Sciatic nerve (tissue), 2 donors: ENCODE data around the gene FBXO10. TPM values are rescaled to one million over a fixed set of nuclear protein-coding genes. Genes with fewer than 3 reads are reported as not detected.

ENCODE experiments used
- ATAC-seq: fragments of 200-7000 bp; cut with Tn5 transposase; one replicate; pipeline ENCODE4 v1.9.1; 2020; ENCODE audit warnings: mild to moderate bottlenecking, moderate library complexity
- DNase-seq: peaks from one replicate; pipeline ENCODE4 v3.0.0-alpha.2; 2020; ENCODE audit warnings: low spot score
- intact Hi-C: fragments of 100-400 bp; cut with DNase I; formaldehyde crosslinking; loops from one replicate; pipeline ENCODE4 v1.14.2; 2022
- total RNA-seq: library from RNA; stranded (reverse); fragmentation: NEBNext Ultra II Directional; extraction: Animal tissue kit (Norgen Biotek cat#: 25700); gene quantifications from one replicate; pipeline ENCODE4 v1.2.1, GENCODE V29; 2021
- donor health status: DM: no; HTN: no; CAD: no.
- donor health status: DM: no; HTN: no; CAD: no.

The FBXO10 gene
- total RNA-seq, 1 donor from 2014 or later, result 8.0 TPM

DNA sequence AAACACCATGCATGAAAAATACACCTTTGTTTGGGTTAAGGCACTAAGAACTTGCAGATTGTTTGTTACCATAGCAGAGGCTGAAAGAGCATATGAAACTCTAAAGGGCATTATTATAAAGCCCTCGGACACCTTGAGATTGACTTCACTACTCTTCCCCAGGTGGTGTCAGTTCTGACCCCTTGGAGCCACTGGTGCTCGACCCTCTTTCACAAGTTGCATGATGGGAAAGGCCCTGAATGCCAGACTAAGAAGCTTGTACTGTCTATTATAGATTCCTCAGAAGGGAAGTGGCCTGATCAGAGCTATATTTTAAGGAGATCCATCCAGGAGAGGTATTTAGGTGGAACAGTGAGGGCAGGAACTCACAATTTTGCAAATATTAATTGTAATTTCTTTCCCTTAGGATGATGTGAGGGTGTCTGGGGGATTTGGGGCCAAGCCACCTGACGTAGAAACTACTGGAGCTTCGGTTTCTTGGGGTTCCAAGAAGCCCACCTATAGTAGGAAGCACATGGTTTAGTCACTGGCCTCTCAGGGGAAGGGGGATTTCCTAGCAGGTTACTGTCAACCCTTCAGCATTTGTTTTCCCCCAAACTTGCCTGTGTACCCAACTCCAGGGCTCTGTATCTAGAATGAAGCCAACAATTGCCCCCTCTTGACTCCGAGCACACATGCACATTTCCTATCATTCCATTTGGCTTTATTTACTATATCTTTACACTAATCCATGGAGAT lies 16.2 kb downstream of the FBXO10 start:
- no peak for DNase-seq
- ATAC-seq, result no peak
- intact Hi-C loops, result no loop called here

DNA sequence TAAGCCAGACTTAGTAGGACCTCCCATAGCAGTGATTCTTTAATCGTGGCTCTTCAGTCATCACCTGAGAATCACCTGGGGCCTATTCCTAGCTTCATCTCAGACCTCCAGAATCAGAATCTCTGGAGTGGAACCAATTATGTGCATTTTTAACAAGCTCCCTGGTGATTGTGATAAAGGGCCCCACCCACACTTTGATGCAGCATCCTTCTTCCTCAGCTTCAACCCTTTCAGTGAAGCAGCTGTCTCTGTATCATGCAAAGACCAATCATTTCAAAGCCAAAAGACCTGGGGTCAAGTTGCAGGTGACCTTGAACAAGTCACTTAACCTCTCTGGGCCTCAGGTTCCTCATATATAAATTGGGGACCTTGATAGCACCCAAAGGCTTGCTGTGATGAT lies 17.1 kb downstream of the FBXO10 start:
- no peak for DNase-seq
- ATAC-seq, result no peak
- intact Hi-C loops, result no loop called here

DNA sequence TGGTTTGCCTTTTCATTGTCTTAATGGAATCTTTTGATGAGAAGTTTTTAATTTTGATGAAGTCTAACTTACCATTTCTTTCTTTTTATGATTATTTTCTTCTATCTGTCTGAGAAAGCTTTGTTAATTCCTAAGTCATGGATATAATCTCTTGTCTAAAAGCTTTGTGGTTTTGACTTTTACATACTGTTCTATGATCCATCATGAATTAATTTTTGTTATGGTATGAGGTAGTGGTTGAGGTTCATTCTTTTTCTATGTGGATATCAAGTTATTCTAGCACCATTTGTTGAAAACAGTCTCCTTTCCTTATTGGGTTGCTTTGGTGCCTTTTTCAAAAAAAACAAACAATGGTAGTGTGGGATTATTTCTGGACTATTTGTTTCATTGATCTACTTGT lies 20.4 kb downstream of the FBXO10 start:
- intact Hi-C loops, result no loop called here
- ATAC-seq (no peak), DNase-seq (no peak)

DNA sequence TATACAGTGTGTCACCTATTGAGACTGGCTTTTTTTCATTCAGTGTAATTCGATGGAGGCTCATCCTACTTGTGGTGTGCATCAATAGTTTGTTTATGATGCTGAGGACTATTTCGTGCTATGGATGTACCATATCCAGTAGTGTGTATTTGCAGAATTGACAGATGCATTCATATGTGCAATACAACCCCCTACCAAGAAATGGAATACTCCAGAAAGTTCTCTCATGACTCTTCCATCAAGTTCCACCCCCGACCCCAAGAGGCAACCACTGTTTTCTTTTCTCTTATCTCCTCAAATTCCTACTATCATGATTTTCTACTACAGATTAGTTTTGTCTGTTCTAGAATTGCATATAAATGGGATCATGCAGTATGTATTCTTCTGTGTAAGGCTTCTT lies 21.9 kb downstream of the FBXO10 start:
- DNase-seq (no peak), ATAC-seq (no peak)
- intact Hi-C loops, result no loop called here

DNA sequence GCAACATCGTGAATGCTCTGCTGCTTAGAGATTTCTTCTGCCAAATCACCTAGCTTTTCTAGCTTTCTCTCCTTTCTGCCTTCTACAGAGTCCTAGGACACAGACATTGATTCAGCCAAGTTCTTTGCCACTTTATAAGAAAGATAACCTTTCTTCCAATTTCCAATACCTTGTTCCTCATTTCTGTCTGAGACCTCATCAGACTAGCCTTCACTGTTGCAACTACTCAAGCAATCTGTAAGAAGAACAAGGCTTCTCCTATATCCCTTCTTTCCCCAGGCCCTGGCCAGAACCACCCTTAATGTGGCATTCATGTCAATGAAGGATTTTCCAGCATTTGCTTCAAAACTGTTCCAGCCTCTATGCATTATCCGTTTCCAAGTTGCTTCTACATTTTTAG lies 24.3 kb downstream of the FBXO10 start:
- ATAC-seq (no peak), DNase-seq (no peak)
- intact Hi-C loops, result no loop called here

DNA sequence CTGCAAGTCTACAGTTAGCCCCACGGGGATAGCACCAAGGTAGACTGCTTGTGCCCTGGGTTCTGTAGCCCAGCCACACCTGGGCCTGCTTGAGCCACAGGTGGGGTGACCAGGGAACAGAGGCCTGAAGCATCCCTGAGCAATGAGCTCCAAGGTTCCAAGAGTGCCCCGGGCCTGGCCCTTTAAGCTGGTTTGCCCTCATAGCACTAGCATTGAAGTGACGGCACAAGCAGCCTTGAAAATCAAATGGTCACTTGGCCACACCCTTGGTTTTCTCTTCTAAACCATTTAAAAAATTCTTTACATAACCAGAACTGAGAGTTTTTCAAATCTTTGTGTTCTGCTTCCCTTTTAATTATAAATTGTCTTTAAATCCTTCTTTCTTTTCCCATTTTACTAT lies 24.7 kb downstream of the FBXO10 start:
- intact Hi-C loops, result no loop called here
- DNase-seq (no peak), ATAC-seq (no peak)

DNA sequence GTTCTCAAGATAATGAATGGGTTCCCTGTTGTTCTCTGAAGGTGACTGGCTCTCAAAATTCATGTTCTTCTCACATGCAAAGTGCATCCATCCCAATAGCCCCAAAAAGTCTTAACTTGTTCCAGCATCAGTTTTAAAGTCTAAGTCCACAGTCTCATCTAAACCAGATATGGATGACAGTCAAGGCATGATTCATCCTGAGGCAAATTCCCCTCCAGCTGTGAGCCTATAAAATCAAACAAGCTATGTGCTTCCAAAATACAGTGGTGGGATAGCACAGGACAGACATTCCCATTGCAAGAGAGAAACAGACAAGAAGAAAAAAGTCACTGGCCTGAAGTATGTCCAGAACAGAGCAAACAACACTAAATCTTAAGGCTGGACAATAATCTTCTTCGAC lies 25.4 kb downstream of the FBXO10 start:
- intact Hi-C loops, result no loop called here
- no peak for DNase-seq
- ATAC-seq, result no peak

DNA sequence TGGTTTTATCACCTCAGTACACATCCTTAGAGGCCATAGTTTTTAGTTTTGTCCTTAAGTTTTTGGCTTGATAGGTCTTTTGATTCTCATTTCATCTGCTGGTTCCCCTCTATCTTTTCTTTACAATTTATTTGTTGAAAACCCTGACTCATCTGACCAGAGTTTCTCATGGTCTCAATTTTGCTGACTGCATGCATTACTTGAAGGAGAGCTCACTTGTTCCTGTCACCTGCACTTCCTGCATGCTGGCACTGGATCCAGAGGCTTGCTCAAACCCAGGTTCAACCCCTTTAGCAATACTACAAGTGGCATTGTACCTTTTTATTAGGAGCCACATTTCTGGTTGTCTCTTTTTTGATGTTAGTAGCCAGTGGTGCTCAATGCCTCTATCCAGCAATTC lies 26.7 kb downstream of the FBXO10 start:
- ATAC-seq (no peak), DNase-seq (no peak)
- intact Hi-C loops, result no loop called here

DNA sequence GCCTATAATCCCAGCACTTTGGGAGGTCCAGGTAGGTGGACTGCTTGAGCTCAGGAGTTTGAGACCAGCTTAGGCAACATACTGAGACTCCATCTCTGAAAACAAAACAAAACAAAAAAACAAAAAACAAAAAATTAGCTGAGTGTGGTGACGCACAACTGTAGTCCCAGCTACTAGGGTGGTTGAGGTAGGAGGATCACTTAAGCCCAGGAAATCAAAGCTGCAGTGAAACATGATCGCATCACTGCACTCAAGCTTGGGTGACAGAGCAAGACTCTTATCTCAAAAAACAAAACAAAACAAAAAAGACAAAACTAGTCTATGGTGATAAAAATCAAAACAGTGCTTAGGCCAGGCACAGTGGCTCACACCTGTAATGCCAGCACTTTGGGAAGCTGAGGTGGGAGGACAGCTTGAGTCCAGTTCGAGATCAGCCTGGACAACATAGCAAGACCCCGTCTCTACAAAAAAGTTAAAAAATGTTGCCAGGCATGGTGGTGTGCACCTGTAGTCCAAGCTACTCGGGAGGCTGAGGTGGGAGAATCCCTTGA lies 28.8 kb downstream of the FBXO10 start:
- DNase-seq, result no peak
- intact Hi-C loops, result no loop called here
- ATAC-seq, result no peak

DNA sequence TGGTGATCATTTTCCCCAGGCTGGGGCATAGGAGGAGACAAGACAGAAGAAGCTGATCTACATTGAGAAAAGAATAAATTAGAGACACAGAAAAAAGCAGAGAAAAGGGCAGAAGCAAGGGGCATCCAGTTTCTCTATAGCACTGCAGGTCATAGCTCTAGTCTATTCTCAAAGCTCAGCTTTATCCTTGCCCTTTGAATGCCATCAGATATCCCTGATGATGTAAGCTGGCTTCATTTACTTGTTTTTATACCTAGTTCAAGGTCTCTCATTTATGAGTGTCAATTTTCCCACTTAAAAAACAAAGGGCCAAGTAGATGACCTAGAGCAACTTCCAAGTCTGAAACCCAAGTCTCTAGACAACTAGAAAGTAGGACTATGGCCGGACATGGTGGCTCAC lies 32.7 kb downstream of the FBXO10 start:
- ATAC-seq (no peak), DNase-seq (no peak)
- intact Hi-C loops, result no loop called here

DNA sequence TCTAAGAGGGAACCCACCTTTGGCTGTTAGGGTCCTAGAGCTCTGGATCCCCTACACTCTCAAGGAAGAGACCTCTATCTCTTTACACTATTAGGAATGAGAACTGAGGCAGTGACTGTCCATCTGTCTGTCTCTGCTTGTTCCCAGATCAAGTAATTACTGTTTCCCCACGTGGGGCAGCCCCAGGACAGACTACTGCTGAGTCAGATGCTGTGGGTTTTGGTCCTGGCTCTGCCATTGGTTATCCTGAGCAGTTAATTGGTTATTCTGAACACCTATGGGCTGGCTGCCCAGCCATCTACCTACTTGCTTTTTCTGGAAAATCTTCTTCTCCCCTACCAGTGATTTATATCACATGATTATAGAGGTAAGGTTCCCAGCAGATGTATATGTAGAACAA lies 33.3 kb downstream of the FBXO10 start:
- DNase-seq, result no peak
- intact Hi-C loops, result no loop called here
- ATAC-seq, result no peak

DNA sequence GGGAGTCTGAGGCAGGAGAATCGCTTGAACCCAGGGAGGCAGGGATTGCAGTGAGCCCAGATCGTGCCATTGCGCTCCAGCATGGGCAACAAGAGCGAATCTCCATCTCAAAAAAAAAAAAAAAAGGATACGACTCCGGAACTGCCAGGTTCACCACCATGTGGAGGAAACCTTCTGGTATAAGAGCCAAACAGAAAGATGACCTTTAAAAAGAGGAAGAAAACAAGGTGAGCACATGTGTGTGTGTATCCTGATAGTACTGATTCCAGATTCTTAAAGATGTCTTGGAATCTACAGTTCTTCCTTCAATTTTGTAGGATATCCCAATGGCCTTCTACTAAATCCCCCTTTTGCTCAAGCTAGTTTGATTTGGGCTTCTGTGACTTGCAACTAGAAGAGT lies 33.7 kb downstream of the FBXO10 start:
- ATAC-seq, result no peak
- intact Hi-C loops, result no loop called here
- no peak for DNase-seq

DNA sequence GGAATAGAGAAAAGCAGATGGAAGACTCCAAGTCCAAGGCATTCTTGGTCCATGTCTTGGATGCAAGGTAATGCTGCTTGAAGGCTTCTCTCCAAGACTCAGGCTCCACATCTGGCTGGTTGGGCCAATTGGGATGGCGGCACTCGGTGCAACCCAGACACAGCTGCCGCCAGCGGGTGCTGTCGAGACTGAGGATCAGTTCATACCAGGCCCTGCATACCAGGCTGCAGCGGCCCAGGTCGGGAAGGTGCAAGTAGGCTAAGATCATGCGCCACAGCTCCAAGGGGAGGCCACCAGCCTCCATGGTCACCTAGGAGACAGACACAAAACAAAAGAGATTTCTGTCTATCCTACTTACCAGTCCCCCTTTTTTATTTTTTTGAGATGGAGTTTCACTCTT lies 34.7 kb downstream of the FBXO10 start:
- DNase-seq (no peak), ATAC-seq (no peak)
- intact Hi-C loops, result no loop called here

DNA sequence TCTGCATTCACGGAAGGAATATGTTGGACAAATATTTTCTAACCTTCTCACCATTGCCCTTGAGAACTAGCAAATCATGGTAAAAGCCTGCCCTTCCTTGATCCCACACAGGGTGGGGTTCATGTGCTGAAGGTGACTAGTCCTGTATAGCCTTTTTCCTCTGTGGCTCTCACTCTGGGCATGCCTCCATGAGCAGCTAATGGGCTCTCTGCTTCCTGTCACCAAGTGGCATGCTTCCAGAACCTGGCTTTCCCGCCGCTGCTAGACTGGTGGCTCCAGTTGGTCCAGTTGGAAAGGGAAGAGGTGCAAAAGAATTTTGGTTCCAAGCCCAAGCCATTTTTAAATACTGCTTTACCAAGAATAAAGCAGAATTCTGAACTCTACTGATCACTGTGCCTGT lies 35.5 kb downstream of the FBXO10 start:
- ATAC-seq (no peak), DNase-seq (no peak)
- intact Hi-C loops, result no loop called here

DNA sequence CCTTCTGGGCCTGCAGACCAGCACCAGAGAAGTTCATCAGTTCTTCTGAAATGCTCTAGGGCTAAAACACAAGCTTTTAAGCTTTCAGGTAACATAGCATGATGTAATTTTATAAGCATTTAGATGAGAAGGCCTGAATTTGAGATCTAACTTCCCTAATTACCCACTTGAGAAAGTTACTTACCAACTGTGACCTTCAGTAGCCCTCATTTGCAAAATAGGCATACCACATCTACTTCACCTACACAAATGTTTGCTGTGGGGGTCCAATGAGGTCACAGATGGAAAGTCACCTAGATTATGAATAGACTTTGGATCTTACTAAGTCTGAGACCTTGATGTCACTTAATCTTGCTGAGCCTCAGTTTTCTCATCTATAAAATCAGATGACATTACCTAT lies 36.5 kb downstream of the FBXO10 start:
- no peak for DNase-seq
- intact Hi-C loops, result no loop called here
- no peak for ATAC-seq

DNA sequence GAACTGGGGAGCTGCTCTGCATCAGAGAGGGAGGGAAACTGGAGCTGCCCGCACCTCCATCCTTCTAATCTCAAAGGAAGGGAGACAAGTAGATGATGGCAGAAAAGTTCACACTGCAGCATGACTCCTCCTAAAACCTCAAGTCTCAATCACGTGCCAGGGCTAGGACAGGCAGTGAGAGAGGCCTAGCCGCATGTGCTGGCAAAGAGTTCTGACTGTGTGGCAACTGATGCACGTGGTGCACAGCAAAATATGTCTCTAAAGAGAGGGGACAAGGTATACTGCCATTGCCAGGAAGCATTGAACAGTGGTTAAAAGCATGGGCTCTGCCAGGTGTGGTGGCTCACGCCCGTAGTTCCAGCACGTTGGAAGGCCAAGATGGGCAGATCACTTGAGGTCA lies 38.1 kb downstream of the FBXO10 start:
- ATAC-seq, result no peak
- intact Hi-C loops, result no loop called here
- DNase-seq, result no peak

DNA sequence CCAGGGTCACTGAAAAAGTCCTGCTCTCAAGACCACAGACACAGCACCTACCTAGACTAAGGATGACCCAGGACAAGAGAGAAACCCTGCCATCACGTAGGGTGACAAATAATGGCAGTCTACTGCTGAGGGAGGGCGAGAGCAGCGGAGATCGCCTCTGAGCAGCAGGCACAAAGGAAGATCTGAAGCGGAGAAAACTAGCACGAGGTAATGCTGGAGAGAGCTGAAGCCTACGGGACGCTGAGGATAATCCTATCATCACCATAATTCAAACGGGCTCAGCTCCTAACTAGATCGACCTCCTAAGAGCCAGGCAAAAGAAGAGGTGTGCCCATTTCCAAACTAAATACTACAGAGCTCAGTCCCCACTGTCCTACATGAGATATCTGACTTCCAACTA lies 41.3 kb downstream of the FBXO10 start:
- intact Hi-C loops, result no loop called here
- ATAC-seq, result no peak

DNA sequence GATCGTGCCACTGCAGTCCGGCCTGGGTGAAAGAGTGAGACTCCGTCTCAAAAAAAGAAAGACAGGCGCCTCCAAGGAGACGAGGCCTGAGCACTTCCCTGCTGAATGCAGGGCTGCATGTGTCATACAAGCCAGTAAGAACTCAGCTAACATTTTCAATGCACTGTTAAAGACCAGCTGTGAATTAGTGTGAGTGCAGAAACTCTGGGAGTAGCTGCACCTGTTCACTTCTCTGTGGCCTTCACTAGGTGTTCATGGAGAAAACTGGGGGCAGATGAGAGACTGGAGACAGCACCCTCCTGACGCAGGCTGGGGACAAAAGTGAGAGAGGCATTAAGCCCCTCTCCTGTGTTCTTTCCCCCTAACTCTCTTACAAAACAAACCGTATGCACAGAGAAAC lies 41.8 kb downstream of the FBXO10 start:
- no peak for DNase-seq
- no peak for ATAC-seq
- intact Hi-C loops, result no loop called here

More for the DNA sequence above, 41.3 kb downstream of the FBXO10 start:
- no peak for DNase-seq

DNA sequence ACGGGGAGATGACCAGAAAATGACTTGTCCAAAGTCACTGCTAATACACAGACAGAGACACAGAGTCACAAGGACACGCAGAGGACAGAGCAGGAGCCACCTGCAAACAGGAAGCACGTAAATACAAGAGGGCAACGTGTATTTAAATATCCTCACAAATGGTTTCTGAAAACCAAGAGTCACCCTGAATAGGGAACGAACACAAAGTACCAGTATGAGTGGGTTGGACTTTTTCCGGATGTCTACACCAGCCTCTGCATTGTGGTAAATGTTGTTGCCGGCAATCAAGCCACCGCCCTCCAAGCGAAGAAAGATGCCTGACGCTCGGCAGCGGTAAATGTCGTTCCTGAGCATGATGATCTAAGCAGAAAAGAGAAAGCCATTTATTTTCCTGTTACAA lies 44.5 kb downstream of the FBXO10 start:
- intact Hi-C loops, result no loop called here
- ATAC-seq, result no peak
- DNase-seq, result no peak

DNA sequence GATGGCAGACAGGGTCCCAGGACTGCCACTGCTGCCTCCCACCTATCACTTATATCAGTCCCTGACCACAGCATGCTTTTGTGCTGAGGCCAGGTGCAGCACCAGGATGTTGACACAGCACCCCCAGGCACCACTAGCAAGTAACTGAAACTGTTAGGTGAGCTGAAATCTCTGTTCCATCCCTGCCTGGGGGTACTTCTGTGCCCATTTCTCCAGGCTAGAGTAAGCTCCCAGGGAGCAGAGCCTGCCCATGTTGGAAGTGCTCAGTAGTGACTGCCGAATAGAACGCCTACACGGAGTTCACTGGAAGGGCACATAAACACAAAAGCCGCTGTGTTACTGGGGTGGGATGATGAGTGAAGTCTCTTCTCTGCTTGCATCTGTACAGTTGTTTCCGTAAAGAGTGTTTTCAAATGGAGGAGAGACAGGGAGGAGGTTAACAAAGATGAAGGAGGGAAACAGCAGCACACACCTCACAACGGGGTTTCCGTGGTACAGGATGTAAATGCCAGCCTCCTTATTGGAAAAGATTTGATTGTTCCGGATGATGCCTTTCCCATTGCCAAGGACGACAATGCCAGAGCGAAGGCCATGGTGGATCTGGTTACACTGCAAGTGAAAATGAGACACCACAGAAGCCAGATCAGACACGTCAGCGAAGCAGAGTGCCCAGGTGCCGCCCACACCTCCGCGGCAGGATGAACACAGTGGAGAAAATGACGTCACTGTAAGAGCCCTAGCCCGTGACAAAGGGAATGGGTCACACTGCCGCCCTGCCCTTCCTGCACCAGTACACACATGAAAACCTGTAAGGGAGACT lies 47.3 kb downstream of the FBXO10 start:
- intact Hi-C loops, result no loop called here
- ATAC-seq (peak; percentile 72), DNase-seq (no peak)
